HG02943 (cell line): ENCODE measurements around the gene GNAT1.

Experiments
- ATAC-seq: cut with Tn5 transposase; IDR thresholded peaks from one replicate; pipeline ENCODE4 v1.9.1; 2021; ENCODE audit warnings: mild to moderate bottlenecking, low read depth, moderate library complexity; ENCODE audit not compliant: unreplicated experiment

Gene GNAT1

GRCh38 chr3:50162034-50162883 lies 29.2 kb upstream of the GNAT1 start:
- ATAC-seq, result no peak

GRCh38 chr3:50163572-50164455 lies 27.6 kb upstream of the GNAT1 start:
- ATAC-seq, result no peak

- no peak for ATAC-seq
These were observed 26.9 kb upstream of the GNAT1 start for GRCh38 chr3:50164481-50164880.

GRCh38 chr3:50164984-50165909 lies 26.2 kb upstream of the GNAT1 start:
- no peak for ATAC-seq

- ATAC-seq, result no peak
These were observed 25.4 kb upstream of the GNAT1 start for GRCh38 chr3:50165910-50166538.

- no peak for ATAC-seq
These were observed 24.8 kb upstream of the GNAT1 start for GRCh38 chr3:50166620-50167019.

- ATAC-seq, result no peak
These were observed 24.2 kb upstream of the GNAT1 start for GRCh38 chr3:50167069-50167840.

- no peak for ATAC-seq
These were observed 23.6 kb upstream of the GNAT1 start for GRCh38 chr3:50167841-50168209.

GRCh38 chr3:50168388-50168787 lies 23.0 kb upstream of the GNAT1 start:
- ATAC-seq, result no peak

- ATAC-seq, result no peak
These were observed 22.6 kb upstream of the GNAT1 start for GRCh38 chr3:50168791-50169190.

GRCh38 chr3:50169232-50169832 lies 22.1 kb upstream of the GNAT1 start:
- ATAC-seq, result no peak

GRCh38 chr3:50169858-50170257 lies 21.6 kb upstream of the GNAT1 start:
- ATAC-seq, result no peak

GRCh38 chr3:50170689-50171088 lies 20.7 kb upstream of the GNAT1 start:
- no peak for ATAC-seq

- no peak for ATAC-seq
These were observed 19.7 kb upstream of the GNAT1 start for GRCh38 chr3:50171540-50172301.

GRCh38 chr3:50172626-50173220 lies 18.7 kb upstream of the GNAT1 start:
- ATAC-seq, result no peak

GRCh38 chr3:50173685-50174516 lies 17.5 kb upstream of the GNAT1 start:
- no peak for ATAC-seq

GRCh38 chr3:50174517-50174895 lies 16.9 kb upstream of the GNAT1 start:
- no peak for ATAC-seq
